Vagina (tissue), 2 donors: Measurements from ENCODE around the gene BIVM.

Experiments used
- POLR2A ChIP-seq, 2 donors: fragments of 450-650 bp; IDR thresholded peaks; one replicate each; pipeline ENCODE4 v1.6.1; 2017; ENCODE audit warnings: antibody characterized with exemption in 2 of 2, mild to moderate bottlenecking in 2 of 2, moderate library complexity in 2 of 2
- POLR2AphosphoS5 ChIP-seq, 2 donors: sonication (generic); formaldehyde crosslinking; IDR thresholded peaks; one replicate each; pipeline ENCODE4 v1.9.0; 2017; ENCODE audit warnings: antibody characterized with exemption in 2 of 2, mild to moderate bottlenecking in 2 of 2, low read depth in 1 of 2; ENCODE audit not compliant: insufficient read depth in 1 of 2
- TF ChIP-seq, protein P1 (sequence below), 3 experiments: fragments of 450-650 bp in 2 of 3; fragments of 200-600 bp in 1 of 3; sonication (generic) in 1 of 3; IDR thresholded peaks; one replicate each; pipeline ENCODE4 v1.5.1; 2017 to 2019; ENCODE audit warnings: antibody characterized with exemption in 3 of 3, mild to moderate bottlenecking in 2 of 3, moderate library complexity in 2 of 3

DNA sequence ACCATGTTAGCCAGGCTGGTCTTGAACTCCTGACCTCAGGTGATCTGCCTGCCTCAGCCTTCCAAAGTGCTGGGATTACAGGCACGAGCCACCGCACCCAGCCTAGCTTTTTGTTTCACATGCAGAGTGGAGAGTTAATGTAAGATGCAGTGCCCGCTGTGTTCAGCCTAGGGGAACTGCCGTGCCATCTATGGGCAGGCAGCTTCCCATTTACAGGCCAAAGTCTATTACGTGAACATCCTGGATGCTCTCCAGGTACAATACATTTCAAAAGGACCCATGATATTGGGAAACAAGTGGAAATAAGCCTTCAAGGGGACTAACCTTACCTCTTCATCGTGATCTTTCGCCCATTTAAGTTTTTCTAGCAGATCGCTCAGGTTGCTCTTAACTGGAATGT is 10.2 kb upstream of the BIVM start:
- no peak for TF ChIP-seq POLR2AphosphoS5 (IDR thresholded peaks at IDR 0.05; ENCODE audit: insufficient read depth in 1 of 2, low read depth in 1 of 2)
- TF ChIP-seq, protein P1, sequence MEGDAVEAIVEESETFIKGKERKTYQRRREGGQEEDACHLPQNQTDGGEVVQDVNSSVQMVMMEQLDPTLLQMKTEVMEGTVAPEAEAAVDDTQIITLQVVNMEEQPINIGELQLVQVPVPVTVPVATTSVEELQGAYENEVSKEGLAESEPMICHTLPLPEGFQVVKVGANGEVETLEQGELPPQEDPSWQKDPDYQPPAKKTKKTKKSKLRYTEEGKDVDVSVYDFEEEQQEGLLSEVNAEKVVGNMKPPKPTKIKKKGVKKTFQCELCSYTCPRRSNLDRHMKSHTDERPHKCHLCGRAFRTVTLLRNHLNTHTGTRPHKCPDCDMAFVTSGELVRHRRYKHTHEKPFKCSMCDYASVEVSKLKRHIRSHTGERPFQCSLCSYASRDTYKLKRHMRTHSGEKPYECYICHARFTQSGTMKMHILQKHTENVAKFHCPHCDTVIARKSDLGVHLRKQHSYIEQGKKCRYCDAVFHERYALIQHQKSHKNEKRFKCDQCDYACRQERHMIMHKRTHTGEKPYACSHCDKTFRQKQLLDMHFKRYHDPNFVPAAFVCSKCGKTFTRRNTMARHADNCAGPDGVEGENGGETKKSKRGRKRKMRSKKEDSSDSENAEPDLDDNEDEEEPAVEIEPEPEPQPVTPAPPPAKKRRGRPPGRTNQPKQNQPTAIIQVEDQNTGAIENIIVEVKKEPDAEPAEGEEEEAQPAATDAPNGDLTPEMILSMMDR (IDR thresholded peaks at IDR 0.05) = no peak
- TF ChIP-seq POLR2A (IDR thresholded peaks at IDR 0.05) = no peak
